ENCODE results near the gene MFSD11. TPM values are rescaled to one million over a fixed set of nuclear protein-coding genes. Genes with fewer than 3 reads are reported as not detected.

MFSD11 gene
- total and polyA plus RNA-seq, 2 of the 8 experiments (the other 6 are each of a cell fraction or from before 2014, with no cell fraction given), result 17.7 to 19.8 TPM

- POLR2A ChIA-PET (ENCODE audit: partially characterized antibody), result interaction anchor here (1.2 kb wide), 1 partner anchor 365 kb away, joined by 3 read pairs; no protein-coding TSS in a partner anchor
Observed at GRCh38 chr17:76704805-76705204, 33.1 kb upstream of the MFSD11 start.

More at GRCh38 chr17:76704805-76705204, 33.1 kb upstream of the MFSD11 start:
- no peak overlapping the region for H3K23ac ChIP-seq (ENCODE audit: insufficient read length)
- H2AFZ ChIP-seq (ENCODE audit: low read length), result no peak overlapping the region
- H3K4me3 ChIP-seq (ENCODE audit: extremely low read depth in 1 of 4, insufficient read depth in 2 of 4, low read depth in 3 of 4, low read length in 4 of 4), result no peak overlapping the region
- no peak overlapping the region for H2BK20ac ChIP-seq (ENCODE audit: low read length)
- peaks cover 4% of the 10 kb centered on the region; the same call in 1 of the 2 replicates for H3K23me2 ChIP-seq (ENCODE audit: low read depth, low read length)
- H3K18ac ChIP-seq (ENCODE audit: extremely low read depth, low read length), result no peak overlapping the region
- DNase-seq (ENCODE audit: low read depth in 1 of 2, low spot score in 2 of 2) (no peak), FAIRE-seq (no peak)
- H3K36me3 ChIP-seq (ENCODE audit: control insufficient read depth in 2 of 4, insufficient read depth in 4 of 4, low read length in 3 of 4), result no peaks in the 10 kb centered on the region
- H3K4ac ChIP-seq (replicated peaks; ENCODE audit: insufficient read length, low read depth, low read length), result no peak overlapping the region
- no peak overlapping the region for H2BK15ac ChIP-seq (ENCODE audit: low read length)
- H4K8ac ChIP-seq (ENCODE audit: extremely low read depth, insufficient read depth, low read length), result no peak overlapping the region
- no peak overlapping the region for H3K9ac ChIP-seq (replicated peaks in 1 of 4; ENCODE audit: extremely low read depth in 1 of 4, low read depth in 3 of 4, low read length in 3 of 4)
- no peak overlapping the region for H4K91ac ChIP-seq (replicated peaks; ENCODE audit: insufficient read length, low read length)
- H2BK12ac ChIP-seq (ENCODE audit: low read depth, low read length), result no peak overlapping the region
- H4K20me1 ChIP-seq (replicated peaks in 1 of 2; ENCODE audit: control insufficient read depth in 1 of 2, insufficient read depth in 2 of 2, low read length in 2 of 2), result peaks cover 0 to 8% of the 10 kb centered on the region in 2 experiments
- H3K27ac ChIP-seq (ENCODE audit: low read depth, low read length), result no peak overlapping the region
- peaks cover 7 to 36% (median 27%) of the 10 kb centered on the region in 4 experiments for H3K4me1 ChIP-seq (replicated peaks in 1 of 4; ENCODE audit: control insufficient read depth in 3 of 4, insufficient read depth in 4 of 4, low read length in 3 of 4)
- peaks cover 2% of the 10 kb centered on the region for H3K79me1 ChIP-seq (ENCODE audit: low read depth, low read length)
- H3K9me3 ChIP-seq (ENCODE audit: insufficient read depth in 2 of 2, low read depth in 1 of 2, low read length in 1 of 2), result no peaks in the 10 kb centered on the region
- TF ChIP-seq BCL11A (IDR thresholded peaks at IDR 0.05; ENCODE audit: low read depth in 2 of 2, low read length in 2 of 2), result no peak
- no peak for TF ChIP-seq SP1 (IDR thresholded peaks at IDR 0.05; ENCODE audit: low read depth, low read length)
- TF ChIP-seq CBX8 (IDR thresholded peaks at IDR 0.05; ENCODE audit: borderline replicate concordance, low read depth, low read length), result no peak
- TF ChIP-seq MAX (IDR thresholded peaks at IDR 0.05), result no peak
- CTCF ChIA-PET (ENCODE audit: partially characterized antibody), result interaction anchor here (1.3 to 1.6 kb wide), 2 partner anchors 8 to 24 kb away, joined by 6 to 7 read pairs; no protein-coding TSS in a partner anchor
- H2AK5ac ChIP-seq (ENCODE audit: low read depth, low read length), result no peak overlapping the region
- 86% methylated on average over 4 of the region's 4 CpGs; no CpG with 5 or more reads in 1 of the 2 experiments for WGBS, 2 experiments (ENCODE audit: extremely low coverage in 1 of 2, insufficient coverage in 1 of 2, insufficient read length in 1 of 2, insufficient replicate concordance in 2 of 2, low coverage in 1 of 2, low lambda C conversion rate in 2 of 2, missing lambda C conversion rate in 1 of 2)
- H3K56ac ChIP-seq (replicated peaks; ENCODE audit: insufficient read length, low read depth, low read length), result no peak overlapping the region
- no peak overlapping the region for H2BK120ac ChIP-seq (replicated peaks; ENCODE audit: low read depth, low read length)
- no peak overlapping the region for H2BK5ac ChIP-seq (ENCODE audit: low read depth, low read length)
- H3K27me3 ChIP-seq (replicated peaks in 1 of 4; ENCODE audit: control insufficient read depth in 3 of 4, extremely low read depth in 1 of 4, insufficient read depth in 3 of 4, low read length in 3 of 4), result peaks cover 2 to 17% (median 16%) of the 10 kb centered on the region in 4 experiments
- H3K4me2 ChIP-seq (ENCODE audit: insufficient read depth in 1 of 2, low read depth in 2 of 2, low read length in 2 of 2), result no peak overlapping the region
- no peak overlapping the region for H3K14ac ChIP-seq (ENCODE audit: insufficient read length)
- H3K79me2 ChIP-seq (ENCODE audit: control insufficient read depth in 1 of 2, insufficient read depth in 2 of 2, low read length in 2 of 2), result no peaks in the 10 kb centered on the region
- no peak overlapping the region for H4K5ac ChIP-seq (ENCODE audit: insufficient read length, low read depth, low read length)
